ENCODE results near the gene NTMT1.

Gene NTMT1

DNA sequence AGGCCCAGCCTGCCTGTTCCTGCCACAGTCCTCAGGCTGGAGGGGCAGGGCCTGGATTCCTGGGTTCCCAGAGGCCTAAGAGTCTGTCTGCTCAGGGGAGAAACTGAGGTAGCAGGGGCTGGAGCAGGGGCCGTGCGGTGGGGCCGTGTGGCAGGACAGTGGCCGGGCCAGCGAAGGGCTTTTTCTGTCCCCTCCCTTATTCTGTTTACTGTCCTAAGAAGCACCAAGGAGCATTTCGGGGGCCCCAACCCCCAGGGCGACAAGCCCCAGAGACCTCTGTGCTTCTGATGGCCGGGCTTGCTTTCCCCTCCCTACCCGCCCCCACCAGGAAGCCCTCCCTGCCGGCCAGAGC is 22.8 kb downstream of the NTMT1 start:
- DNase-seq (ENCODE audit: low read depth), result no peak
- TF ChIP-seq, protein P1, sequence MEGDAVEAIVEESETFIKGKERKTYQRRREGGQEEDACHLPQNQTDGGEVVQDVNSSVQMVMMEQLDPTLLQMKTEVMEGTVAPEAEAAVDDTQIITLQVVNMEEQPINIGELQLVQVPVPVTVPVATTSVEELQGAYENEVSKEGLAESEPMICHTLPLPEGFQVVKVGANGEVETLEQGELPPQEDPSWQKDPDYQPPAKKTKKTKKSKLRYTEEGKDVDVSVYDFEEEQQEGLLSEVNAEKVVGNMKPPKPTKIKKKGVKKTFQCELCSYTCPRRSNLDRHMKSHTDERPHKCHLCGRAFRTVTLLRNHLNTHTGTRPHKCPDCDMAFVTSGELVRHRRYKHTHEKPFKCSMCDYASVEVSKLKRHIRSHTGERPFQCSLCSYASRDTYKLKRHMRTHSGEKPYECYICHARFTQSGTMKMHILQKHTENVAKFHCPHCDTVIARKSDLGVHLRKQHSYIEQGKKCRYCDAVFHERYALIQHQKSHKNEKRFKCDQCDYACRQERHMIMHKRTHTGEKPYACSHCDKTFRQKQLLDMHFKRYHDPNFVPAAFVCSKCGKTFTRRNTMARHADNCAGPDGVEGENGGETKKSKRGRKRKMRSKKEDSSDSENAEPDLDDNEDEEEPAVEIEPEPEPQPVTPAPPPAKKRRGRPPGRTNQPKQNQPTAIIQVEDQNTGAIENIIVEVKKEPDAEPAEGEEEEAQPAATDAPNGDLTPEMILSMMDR (conservative IDR thresholded peaks at IDR 0.05; ENCODE audit: control insufficient read depth, insufficient read depth, low read depth, low read length), result no peak
- no peak overlapping the region for H3K4me3 ChIP-seq (ENCODE audit: control insufficient read depth, low read depth, low read length)

DNA sequence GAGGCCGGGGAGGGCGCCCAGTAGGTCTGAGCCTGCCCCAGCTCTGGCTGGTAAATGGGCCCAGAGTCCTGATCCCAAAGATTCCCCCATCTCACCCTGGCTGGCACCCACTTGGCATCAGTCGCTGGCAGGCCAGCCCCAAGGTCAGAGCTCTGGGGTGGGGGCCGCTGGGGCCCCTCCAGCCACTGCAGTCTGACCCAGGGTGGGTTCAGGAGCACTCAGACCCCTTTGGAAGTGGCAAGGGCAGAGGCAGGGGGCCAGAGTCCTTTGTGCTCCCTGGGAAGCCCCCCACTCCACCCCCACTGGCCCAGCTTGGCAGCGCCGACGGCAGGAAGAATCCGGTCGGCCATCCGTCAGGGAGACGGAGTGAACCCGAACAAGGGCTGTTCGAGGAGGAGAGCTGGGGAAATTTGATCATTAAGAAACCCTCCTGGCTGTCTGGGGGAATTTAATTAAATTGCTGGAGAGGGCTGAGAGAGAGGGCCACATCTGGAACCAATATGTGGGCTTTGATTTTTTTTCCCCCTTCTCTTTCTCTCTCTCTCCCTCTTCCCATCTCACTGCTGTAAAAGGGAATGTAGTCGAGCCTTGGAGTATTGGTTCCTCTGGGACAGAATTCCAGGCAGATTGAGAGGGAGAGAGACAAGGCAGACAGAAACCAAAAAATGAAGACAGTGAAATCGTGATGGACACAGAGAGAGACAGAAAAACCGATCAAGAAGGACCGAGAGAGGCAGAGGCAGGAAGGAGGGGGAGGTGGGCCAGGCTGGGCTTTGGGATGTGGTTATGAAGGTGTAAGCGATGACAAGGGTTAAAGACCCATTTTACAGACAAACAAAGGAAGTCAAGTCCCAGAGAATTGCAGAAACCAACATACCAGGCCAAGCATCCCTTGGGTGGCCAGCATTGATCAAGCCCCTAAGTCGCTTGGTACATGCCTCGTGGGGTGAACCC is 24.0 kb downstream of the NTMT1 start:
- TF ChIP-seq, protein P1 (conservative IDR thresholded peaks at IDR 0.05; ENCODE audit: control insufficient read depth, insufficient read depth, low read depth, low read length), result no peak
- peak; percentile 26 for DNase-seq (ENCODE audit: low read depth)
- H3K4me3 ChIP-seq (ENCODE audit: control insufficient read depth, low read depth, low read length), result no peak overlapping the region

DNA sequence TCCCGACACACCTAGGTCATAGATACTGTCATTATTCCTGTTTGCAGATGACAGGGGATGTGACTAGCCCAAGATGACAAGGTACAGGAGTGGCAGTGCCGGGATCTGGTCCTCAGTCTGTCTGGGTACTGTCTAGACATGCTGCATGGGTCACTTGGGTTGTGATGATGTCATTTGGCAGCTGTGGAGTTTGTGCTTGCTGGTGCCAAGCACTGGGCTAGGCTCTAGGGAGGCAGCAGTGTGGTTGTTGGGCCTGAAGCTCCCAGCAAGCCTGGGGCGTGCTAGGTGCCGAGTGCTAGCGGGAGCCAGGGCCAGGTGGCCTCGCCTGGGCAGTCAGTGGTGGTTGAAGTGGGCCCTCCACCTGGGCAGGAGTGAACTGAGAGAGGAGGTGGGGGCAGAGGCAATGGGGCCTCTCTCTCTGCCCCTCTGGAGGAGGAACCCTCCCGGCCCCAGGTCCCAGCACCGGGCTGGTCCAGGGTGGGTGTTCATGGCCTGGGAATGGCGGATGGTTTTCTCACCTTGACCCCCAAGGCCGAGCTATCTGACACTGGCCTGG is 24.8 kb downstream of the NTMT1 start:
- DNase-seq (ENCODE audit: low read depth), result peak; percentile 27
- no peak overlapping the region for H3K4me3 ChIP-seq (ENCODE audit: control insufficient read depth, low read depth, low read length)

DNA sequence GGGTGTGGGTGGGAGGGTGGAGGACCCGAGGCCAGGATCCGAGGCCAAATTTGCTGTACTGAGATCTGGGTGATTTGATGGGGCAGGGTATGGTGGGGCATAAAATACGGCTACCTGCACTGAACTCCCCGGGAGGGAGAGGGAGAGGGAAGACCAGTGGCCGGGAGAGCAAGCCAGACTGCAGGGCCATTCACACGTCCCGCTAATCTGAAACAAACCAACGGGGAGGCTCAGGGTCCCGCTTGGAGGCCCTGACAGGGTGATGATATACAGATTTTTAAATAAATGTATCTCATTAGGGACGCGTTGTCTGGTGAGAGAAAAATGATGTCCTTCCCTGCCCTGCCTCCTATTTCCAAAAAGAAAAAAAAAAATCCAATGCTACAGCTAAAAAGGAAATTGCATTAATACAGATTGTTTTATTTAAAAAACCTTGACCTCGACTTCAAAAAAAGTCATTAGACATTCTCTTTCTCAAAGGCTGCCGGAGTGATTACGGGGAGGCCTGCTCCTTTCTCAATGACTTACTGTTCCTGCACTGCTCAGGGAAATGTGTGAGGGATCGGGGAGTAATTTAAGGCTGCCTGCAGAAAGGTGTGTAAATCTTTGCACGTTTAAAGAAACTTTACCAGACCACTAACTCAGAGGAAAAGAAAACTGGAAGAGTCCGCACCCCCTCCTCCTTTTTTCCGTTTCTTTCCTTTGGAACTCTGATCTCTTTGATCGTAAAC is 28.0 kb downstream of the NTMT1 start:
- no peak overlapping the region for H3K4me3 ChIP-seq (ENCODE audit: control insufficient read depth, low read depth, low read length)
- TF ChIP-seq, protein P1 (conservative IDR thresholded peaks at IDR 0.05; ENCODE audit: control insufficient read depth, insufficient read depth, low read depth, low read length), result no peak
- DNase-seq (ENCODE audit: low read depth), result no peak

More for the DNA sequence above, 24.8 kb downstream of the NTMT1 start:
- TF ChIP-seq, protein P1 (conservative IDR thresholded peaks at IDR 0.05; ENCODE audit: control insufficient read depth, insufficient read depth, low read depth, low read length), result no peak

DNA sequence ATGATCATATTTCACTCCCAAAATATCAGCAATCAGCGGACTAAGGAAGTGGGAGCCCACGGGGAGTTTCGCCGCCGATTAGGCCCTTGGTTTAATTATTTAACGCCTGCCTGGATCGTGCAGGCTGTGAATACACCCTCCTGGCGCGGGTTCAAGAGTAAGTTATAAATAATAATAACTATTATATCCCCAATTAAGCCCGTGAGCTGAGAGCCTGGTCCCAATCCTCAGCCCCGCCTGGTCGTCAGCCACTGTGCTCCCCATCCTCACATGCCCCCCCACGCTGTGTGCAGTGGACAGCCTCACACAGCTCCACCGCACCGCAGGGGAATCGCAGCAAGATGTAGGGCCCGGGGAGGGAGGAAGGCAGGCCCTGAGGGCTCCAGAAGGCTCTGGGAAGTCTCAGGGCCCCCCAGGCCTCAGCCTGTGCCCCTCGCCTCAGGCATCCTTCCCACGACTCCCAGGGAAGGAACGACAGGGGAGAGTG is 28.6 kb downstream of the NTMT1 start:
- no peak for DNase-seq (ENCODE audit: low read depth)
- no peak overlapping the region for H3K4me3 ChIP-seq (ENCODE audit: control insufficient read depth, low read depth, low read length)
- TF ChIP-seq, protein P1 (conservative IDR thresholded peaks at IDR 0.05; ENCODE audit: control insufficient read depth, insufficient read depth, low read depth, low read length), result no peak

DNA sequence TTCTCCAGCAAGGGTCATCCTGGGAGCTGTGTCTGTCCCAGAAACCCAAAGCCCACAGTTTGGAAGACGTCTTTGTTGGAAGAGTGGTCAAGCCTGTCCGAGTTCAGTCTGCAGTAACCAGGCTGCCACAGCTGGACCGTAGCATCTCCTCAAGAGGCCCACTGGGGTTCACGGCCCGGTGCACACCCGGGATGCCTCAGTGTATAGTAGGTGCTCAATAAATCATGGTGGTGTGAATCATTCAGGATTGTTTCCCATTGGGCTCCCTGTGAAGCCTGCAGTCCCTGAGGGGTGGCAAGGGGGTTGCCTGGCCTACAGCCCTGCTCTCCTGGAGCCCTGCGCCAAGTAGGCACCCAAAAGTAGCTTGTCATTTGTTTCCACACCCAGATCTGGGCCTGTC is 29.2 kb downstream of the NTMT1 start:
- TF ChIP-seq, protein P1 (conservative IDR thresholded peaks at IDR 0.05; ENCODE audit: control insufficient read depth, insufficient read depth, low read depth, low read length), result no peak
- H3K4me3 ChIP-seq (ENCODE audit: control insufficient read depth, low read depth, low read length), result no peak overlapping the region
- DNase-seq (ENCODE audit: low read depth), result no peak
